Activated naive CD4-positive, alpha-beta T cell treated with anti-CD3 and anti-CD28 coated beads, Interleukin-2, amount 50 U/mL, for 24 hours (primary cell): Measurements from ENCODE around the gene ZNF532.

Experiments used
- H3K27ac Mint-ChIP-seq: one replicate; pipeline ENCODE4 v1.8.0; 2021; ENCODE audit warnings: mild to moderate bottlenecking, mixed read lengths
- H3K27me3 Mint-ChIP-seq: one replicate; pipeline ENCODE4 v1.8.0; 2021; ENCODE audit warnings: mixed read lengths
- H3K36me3 Mint-ChIP-seq: one replicate; pipeline ENCODE4 v1.8.0; 2021; ENCODE audit warnings: mixed read lengths
- H3K4me1 Mint-ChIP-seq: one replicate; pipeline ENCODE4 v1.8.0; 2021; ENCODE audit warnings: mixed read lengths
- H3K4me3 Mint-ChIP-seq: one replicate; pipeline ENCODE4 v1.8.0; 2021; ENCODE audit warnings: mild to moderate bottlenecking, mixed read lengths
- H3K9me3 Mint-ChIP-seq: one replicate; pipeline ENCODE4 v1.8.0; 2021; ENCODE audit warnings: mixed read lengths

ZNF532 gene

GRCh38 chr18:58928386-58928785 lies 63.7 kb downstream of the ZNF532 start:
- no peak overlapping the region for H3K4me3 Mint-ChIP-seq
- peaks cover 14% of the 10 kb centered on the region for H3K9me3 Mint-ChIP-seq
- H3K27ac Mint-ChIP-seq: no peak overlapping the region
- H3K27me3 Mint-ChIP-seq: peaks cover 29% of the 10 kb centered on the region
- no peaks in the 10 kb centered on the region for H3K4me1 Mint-ChIP-seq
- no peaks in the 10 kb centered on the region for H3K36me3 Mint-ChIP-seq

- Mint-ChIP-seq H3K36me3 (no peaks in the 10 kb centered on the region), H3K4me3 (no peak overlapping the region), H3K4me1 (no peaks in the 10 kb centered on the region), H3K27ac (no peak overlapping the region), H3K9me3 (peaks cover 14% of the 10 kb centered on the region), H3K27me3 (peaks cover 33% of the 10 kb centered on the region)
Measured at GRCh38 chr18:58929206-58929605, 64.5 kb downstream of the ZNF532 start.

- H3K4me1 Mint-ChIP-seq: no peaks in the 10 kb centered on the region
Measured at GRCh38 chr18:58934356-58934755, 69.7 kb downstream of the ZNF532 start.

GRCh38 chr18:58934933-58935577 lies 70.4 kb downstream of the ZNF532 start:
- Mint-ChIP-seq H3K36me3 (no peaks in the 10 kb centered on the region), H3K27me3 (peaks cover 25% of the 10 kb centered on the region), H3K9me3 (no peaks in the 10 kb centered on the region), H3K4me3 (no peak overlapping the region), H3K4me1 (no peaks in the 10 kb centered on the region), H3K27ac (no peak overlapping the region)

More at GRCh38 chr18:58934356-58934755, 69.7 kb downstream of the ZNF532 start:
- H3K27me3 Mint-ChIP-seq: peaks cover 27% of the 10 kb centered on the region
- H3K36me3 Mint-ChIP-seq: no peaks in the 10 kb centered on the region
- H3K9me3 Mint-ChIP-seq: no peaks in the 10 kb centered on the region
- H3K4me3 Mint-ChIP-seq: no peak overlapping the region
- no peak overlapping the region for H3K27ac Mint-ChIP-seq

- no peak overlapping the region for H3K4me3 Mint-ChIP-seq
- H3K27me3 Mint-ChIP-seq: peaks cover 23% of the 10 kb centered on the region
- H3K4me1 Mint-ChIP-seq: no peaks in the 10 kb centered on the region
- no peak overlapping the region for H3K27ac Mint-ChIP-seq
- H3K36me3 Mint-ChIP-seq: no peaks in the 10 kb centered on the region
- H3K9me3 Mint-ChIP-seq: peaks cover 7% of the 10 kb centered on the region
Measured at GRCh38 chr18:58937071-58937886, 72.6 kb downstream of the ZNF532 start.

- Mint-ChIP-seq H3K36me3 (peaks cover 2% of the 10 kb centered on the region), H3K9me3 (peaks cover 7% of the 10 kb centered on the region), H3K27ac (no peak overlapping the region), H3K27me3 (peaks cover 23% of the 10 kb centered on the region), H3K4me1 (no peaks in the 10 kb centered on the region), H3K4me3 (no peak overlapping the region)
Measured at GRCh38 chr18:58937887-58938267, 73.2 kb downstream of the ZNF532 start.

GRCh38 chr18:58941426-58942099 lies 76.9 kb downstream of the ZNF532 start:
- no peaks in the 10 kb centered on the region for H3K4me1 Mint-ChIP-seq
- peaks cover 2% of the 10 kb centered on the region for H3K36me3 Mint-ChIP-seq
- H3K27me3 Mint-ChIP-seq: peaks cover 20% of the 10 kb centered on the region
- peaks cover 7% of the 10 kb centered on the region for H3K9me3 Mint-ChIP-seq
- H3K27ac Mint-ChIP-seq: no peak overlapping the region
- H3K4me3 Mint-ChIP-seq: no peak overlapping the region

GRCh38 chr18:58943896-58944295 lies 79.2 kb downstream of the ZNF532 start:
- no peak overlapping the region for H3K27ac Mint-ChIP-seq
- H3K9me3 Mint-ChIP-seq: peaks cover 7% of the 10 kb centered on the region
- H3K27me3 Mint-ChIP-seq: peaks cover 13% of the 10 kb centered on the region
- no peaks in the 10 kb centered on the region for H3K4me1 Mint-ChIP-seq
- H3K4me3 Mint-ChIP-seq: no peak overlapping the region
- peaks cover 2% of the 10 kb centered on the region for H3K36me3 Mint-ChIP-seq

- no peaks in the 10 kb centered on the region for H3K9me3 Mint-ChIP-seq
- peaks cover 2% of the 10 kb centered on the region for H3K36me3 Mint-ChIP-seq
- H3K27ac Mint-ChIP-seq: no peak overlapping the region
Measured at GRCh38 chr18:58947136-58947732, 82.6 kb downstream of the ZNF532 start.

GRCh38 chr18:58949031-58949430 lies 84.4 kb downstream of the ZNF532 start:
- Mint-ChIP-seq H3K27me3 (peaks cover 8% of the 10 kb centered on the region), H3K4me3 (no peak overlapping the region), H3K27ac (no peak overlapping the region), H3K36me3 (no peaks in the 10 kb centered on the region), H3K4me1 (no peaks in the 10 kb centered on the region), H3K9me3 (no peaks in the 10 kb centered on the region)

More at GRCh38 chr18:58947136-58947732, 82.6 kb downstream of the ZNF532 start:
- no peaks in the 10 kb centered on the region for H3K4me1 Mint-ChIP-seq
- H3K27me3 Mint-ChIP-seq: peaks cover 10% of the 10 kb centered on the region
- H3K4me3 Mint-ChIP-seq: no peak overlapping the region

- Mint-ChIP-seq H3K4me1 (no peaks in the 10 kb centered on the region), H3K4me3 (no peak overlapping the region), H3K36me3 (no peaks in the 10 kb centered on the region), H3K27me3 (peaks cover 1% of the 10 kb centered on the region), H3K27ac (no peak overlapping the region), H3K9me3 (no peaks in the 10 kb centered on the region)
Measured at GRCh38 chr18:58951986-58952702, 87.5 kb downstream of the ZNF532 start.

GRCh38 chr18:58952858-58953257 lies 88.2 kb downstream of the ZNF532 start:
- Mint-ChIP-seq H3K36me3 (no peaks in the 10 kb centered on the region), H3K27me3 (peaks cover 1% of the 10 kb centered on the region), H3K27ac (no peak overlapping the region), H3K4me3 (no peak overlapping the region), H3K9me3 (no peaks in the 10 kb centered on the region), H3K4me1 (no peaks in the 10 kb centered on the region)

GRCh38 chr18:58953627-58954026 lies 89.0 kb downstream of the ZNF532 start:
- Mint-ChIP-seq H3K27me3 (peaks cover 1% of the 10 kb centered on the region), H3K4me3 (no peak overlapping the region), H3K9me3 (no peaks in the 10 kb centered on the region), H3K4me1 (no peaks in the 10 kb centered on the region), H3K36me3 (no peaks in the 10 kb centered on the region), H3K27ac (no peak overlapping the region)

GRCh38 chr18:58955001-58955400 lies 90.3 kb downstream of the ZNF532 start:
- Mint-ChIP-seq H3K27me3 (no peaks in the 10 kb centered on the region), H3K9me3 (no peaks in the 10 kb centered on the region), H3K36me3 (no peaks in the 10 kb centered on the region), H3K27ac (no peak overlapping the region), H3K4me1 (no peaks in the 10 kb centered on the region), H3K4me3 (no peak overlapping the region)

GRCh38 chr18:58955738-58956137 lies 91.1 kb downstream of the ZNF532 start:
- H3K9me3 Mint-ChIP-seq: no peaks in the 10 kb centered on the region
- no peaks in the 10 kb centered on the region for H3K36me3 Mint-ChIP-seq
- no peak overlapping the region for H3K27ac Mint-ChIP-seq
- H3K4me1 Mint-ChIP-seq: no peaks in the 10 kb centered on the region
- no peak overlapping the region for H3K4me3 Mint-ChIP-seq
- no peaks in the 10 kb centered on the region for H3K27me3 Mint-ChIP-seq
